CD8-positive, alpha-beta memory T cell (primary cell): ENCODE data around the gene FILIP1L. TPM values are rescaled to one million over a fixed set of nuclear protein-coding genes. Genes with fewer than 3 reads are reported as not detected.

ENCODE experiments used
- CTCF ChIA-PET: fragments of 350-600 bp; sonication (Branson Sonifier 250); formaldehyde crosslinking; loops from one replicate; lab custom pipeline; 2021; ENCODE audit warnings: antibody characterized with exemption; lab: Charles Lee
- POLR2A ChIA-PET: fragments of 350-600 bp; sonication (Branson Sonifier 250); formaldehyde crosslinking; loops from one replicate; lab custom pipeline; 2021; ENCODE audit warnings: antibody characterized with exemption; lab: Charles Lee
- DNase-seq, 5 donors: peaks; one replicate each; pipeline versions ENCODE4 v3.0.0 to v3.0.0-alpha.2; 2020 to 2022; ENCODE audit warnings: mixed read lengths in 1 of 5
- H3K27ac ChIP-seq: one replicate; pipeline ENCODE4 v1.7.0; 2013; ENCODE audit warnings: low read depth, mild to moderate bottlenecking, low read length, moderate library complexity
- H3K27me3 ChIP-seq: 2 replicates; pipeline ENCODE4 v1.7.0; 2013; ENCODE audit warnings: low read length, mild to moderate bottlenecking; ENCODE audit not compliant: insufficient read depth, poor library complexity, severe bottlenecking
- H3K36me3 ChIP-seq: 2 replicates; pipeline ENCODE4 v1.7.0; 2013; ENCODE audit warnings: mild to moderate bottlenecking, low read length, moderate library complexity; ENCODE audit not compliant: insufficient read depth
- H3K4me1 ChIP-seq: 2 replicates; pipeline ENCODE4 v1.7.0; 2013; ENCODE audit warnings: mild to moderate bottlenecking, low read length, moderate library complexity; ENCODE audit not compliant: insufficient read depth
- H3K4me3 ChIP-seq: 2 replicates; pipeline ENCODE4 v1.7.0; 2013; ENCODE audit warnings: mild to moderate bottlenecking, low read length
- H3K9me3 ChIP-seq: 2 replicates; pipeline ENCODE4 v1.7.0; 2013; ENCODE audit warnings: mild to moderate bottlenecking, low read length
- H3K27ac Mint-ChIP-seq, 8 donors: one replicate each; pipeline ENCODE4 v1.8.0; 2020 to 2021; ENCODE audit warnings: mixed read lengths in 8 of 8, mild to moderate bottlenecking in 6 of 8, inconsistent platforms in 3 of 8, moderate library complexity in 3 of 8
- H3K27me3 Mint-ChIP-seq, 2 donors: one replicate each; pipeline ENCODE4 v1.8.0; 2020 to 2021; ENCODE audit warnings: mixed read lengths in 2 of 2, mild to moderate bottlenecking in 1 of 2, moderate library complexity in 1 of 2
- H3K36me3 Mint-ChIP-seq, 3 donors: one replicate each; pipeline ENCODE4 v1.8.0; 2020 to 2021; ENCODE audit warnings: mixed read lengths in 3 of 3, inconsistent platforms in 1 of 3, mild to moderate bottlenecking in 1 of 3
- H3K4me1 Mint-ChIP-seq, 3 donors: one replicate each; pipeline ENCODE4 v1.8.0; 2020 to 2021; ENCODE audit warnings: mixed read lengths in 3 of 3, inconsistent platforms in 1 of 3, mild to moderate bottlenecking in 1 of 3
- H3K4me3 Mint-ChIP-seq, 7 donors: one replicate each; pipeline ENCODE4 v1.8.0; 2020 to 2021; ENCODE audit warnings: mixed read lengths in 7 of 7, mild to moderate bottlenecking in 6 of 7, moderate library complexity in 4 of 7, inconsistent platforms in 2 of 7
- H3K9me3 Mint-ChIP-seq, 5 donors: one replicate each; pipeline ENCODE4 v1.8.0; 2020 to 2022; ENCODE audit warnings: mixed read lengths in 5 of 5, mild to moderate bottlenecking in 3 of 5, moderate library complexity in 2 of 5, inconsistent platforms in 1 of 5
- polyA plus RNA-seq: library from polyadenylated mRNA; unstranded; fragments of 300-500 nt; fragmentation: Illumina TruSeq; gene quantifications from one replicate; pipeline ENCODE4 v1.2.3, GENCODE V29; 2021
- total RNA-seq, 2 experiments: library from RNA; stranded (reverse); gene quantifications; one replicate each; pipeline ENCODE4 v1.2.3, GENCODE V29; 2021

FILIP1L gene
- total and polyA plus RNA-seq, 3 experiments from 2014 or later = 0.12 to 0.27 (median 0.20) TPM

- H3K27ac Mint-ChIP-seq = no peak overlapping the region
- H3K4me1 Mint-ChIP-seq = peaks cover 11 to 23% (median 18%) of the 10 kb centered on the region in 3 donors
- Histone ChIP-seq H3K9me3 (no peaks in the 10 kb centered on the region), H3K27me3 (no peaks in the 10 kb centered on the region), H3K4me3 (no peak overlapping the region), H3K36me3 (no peaks in the 10 kb centered on the region), H3K27ac (no peak overlapping the region), H3K4me1 (peaks cover 13% of the 10 kb centered on the region)
- no peaks in the 10 kb centered on the region for H3K9me3 Mint-ChIP-seq
- no peak for DNase-seq
- no peak overlapping the region for H3K4me3 Mint-ChIP-seq
- peaks cover 0 to 2% of the 10 kb centered on the region in 2 donors for H3K27me3 Mint-ChIP-seq
- ChIA-PET CTCF (interaction anchor here (0.9 kb wide), 1 partner anchor 385 kb away, joined by 3 read pairs; no protein-coding TSS in a partner anchor), POLR2A (no interaction called here)
- peaks cover 0 to 7% (median 0%) of the 10 kb centered on the region in 3 donors for H3K36me3 Mint-ChIP-seq
Measured at GRCh38 chr3:99872923-99873254, 241.4 kb downstream of the FILIP1L start.

- no peaks in the 10 kb centered on the region for H3K27me3 ChIP-seq
- H3K9me3 ChIP-seq = no peaks in the 10 kb centered on the region
- ChIA-PET CTCF (no interaction called here), POLR2A (no interaction called here)
- peaks cover 14 to 32% (median 29%) of the 10 kb centered on the region in 3 donors for H3K4me1 Mint-ChIP-seq
- no peak overlapping the region for H3K4me3 Mint-ChIP-seq
- no peaks in the 10 kb centered on the region for H3K9me3 Mint-ChIP-seq
- no peak overlapping the region for H3K27ac Mint-ChIP-seq
- H3K36me3 ChIP-seq = no peaks in the 10 kb centered on the region
- no peak overlapping the region for H3K4me3 ChIP-seq
- no peak for DNase-seq
- peaks cover 0 to 7% (median 0%) of the 10 kb centered on the region in 3 donors for H3K36me3 Mint-ChIP-seq
- peaks cover 25% of the 10 kb centered on the region for H3K4me1 ChIP-seq
- H3K27ac ChIP-seq = no peak overlapping the region
- peaks cover 0 to 2% of the 10 kb centered on the region in 2 donors for H3K27me3 Mint-ChIP-seq
Measured at GRCh38 chr3:99871231-99872045, 242.9 kb downstream of the FILIP1L start.

- CTCF ChIA-PET = no interaction called here
- DNase-seq = no peak
- Mint-ChIP-seq H3K4me1 (peaks cover 20 to 36% (median 33%) of the 10 kb centered on the region in 3 donors), H3K9me3 (no peaks in the 10 kb centered on the region), H3K4me3 (no peak overlapping the region), H3K27me3 (peaks cover 0 to 2% of the 10 kb centered on the region in 2 donors), H3K27ac (no peak overlapping the region), H3K36me3 (peaks cover 0 to 7% (median 0%) of the 10 kb centered on the region in 3 donors)
- Histone ChIP-seq H3K36me3 (no peaks in the 10 kb centered on the region), H3K4me1 (peaks cover 31% of the 10 kb centered on the region), H3K27me3 (no peaks in the 10 kb centered on the region), H3K9me3 (no peaks in the 10 kb centered on the region), H3K4me3 (no peak overlapping the region), H3K27ac (no peak overlapping the region)
- POLR2A ChIA-PET = no interaction called here
Measured at GRCh38 chr3:99870712-99871111, 243.6 kb downstream of the FILIP1L start.

- Mint-ChIP-seq H3K4me1 (peaks cover 16 to 34% (median 32%) of the 10 kb centered on the region in 3 donors), H3K27me3 (peaks cover 0 to 2% of the 10 kb centered on the region in 2 donors), H3K4me3 (no peak overlapping the region), H3K9me3 (no peaks in the 10 kb centered on the region), H3K27ac (no peak overlapping the region), H3K36me3 (peaks cover 0 to 8% (median 0%) of the 10 kb centered on the region in 3 donors)
- peaks cover 20% of the 10 kb centered on the region for H3K4me1 ChIP-seq
- CTCF ChIA-PET = interaction anchor here (0.9 kb wide), 1 partner anchor 38 kb away, joined by 3 read pairs; no protein-coding TSS in a partner anchor
- POLR2A ChIA-PET = no interaction called here
- no peaks in the 10 kb centered on the region for H3K9me3 ChIP-seq
- H3K27ac ChIP-seq = no peak overlapping the region
- H3K27me3 ChIP-seq = no peaks in the 10 kb centered on the region
- H3K36me3 ChIP-seq = no peaks in the 10 kb centered on the region
- H3K4me3 ChIP-seq = no peak overlapping the region
- DNase-seq = no peak
Measured at GRCh38 chr3:99869621-99870020, 244.7 kb downstream of the FILIP1L start.

- H3K27ac ChIP-seq = no peak overlapping the region
- Mint-ChIP-seq H3K9me3 (no peaks in the 10 kb centered on the region), H3K27ac (no peak overlapping the region), H3K4me3 (no peak overlapping the region), H3K4me1 (peaks cover 14 to 34% (median 29%) of the 10 kb centered on the region in 3 donors), H3K36me3 (peaks cover 0 to 11% (median 0%) of the 10 kb centered on the region in 3 donors), H3K27me3 (peaks cover 0 to 2% of the 10 kb centered on the region in 2 donors)
- H3K4me3 ChIP-seq = no peak overlapping the region
- POLR2A ChIA-PET = no interaction called here
- CTCF ChIA-PET = no interaction called here
- H3K27me3 ChIP-seq = no peaks in the 10 kb centered on the region
- peaks cover 19% of the 10 kb centered on the region for H3K4me1 ChIP-seq
- no peaks in the 10 kb centered on the region for H3K36me3 ChIP-seq
- no peaks in the 10 kb centered on the region for H3K9me3 ChIP-seq
- no peak for DNase-seq
Measured at GRCh38 chr3:99868311-99868646, 246.0 kb downstream of the FILIP1L start.

GRCh38 chr3:99867594-99868310 is 246.5 kb downstream of the FILIP1L start:
- Histone ChIP-seq H3K9me3 (no peaks in the 10 kb centered on the region), H3K36me3 (no peaks in the 10 kb centered on the region), H3K4me1 (peaks cover 19% of the 10 kb centered on the region), H3K4me3 (no peak overlapping the region), H3K27ac (no peak overlapping the region), H3K27me3 (no peaks in the 10 kb centered on the region)
- H3K27ac Mint-ChIP-seq = no peak overlapping the region
- H3K9me3 Mint-ChIP-seq = no peaks in the 10 kb centered on the region
- no peak overlapping the region for H3K4me3 Mint-ChIP-seq
- DNase-seq = no peak
- peaks cover 0 to 13% (median 0%) of the 10 kb centered on the region in 3 donors for H3K36me3 Mint-ChIP-seq
- ChIA-PET POLR2A (no interaction called here), CTCF (no interaction called here)
- peaks cover 14 to 34% (median 29%) of the 10 kb centered on the region in 3 donors for H3K4me1 Mint-ChIP-seq
- H3K27me3 Mint-ChIP-seq = peaks cover 0 to 2% of the 10 kb centered on the region in 2 donors

GRCh38 chr3:99866261-99866761 is 248.0 kb downstream of the FILIP1L start:
- peaks cover 14 to 34% (median 29%) of the 10 kb centered on the region in 3 donors for H3K4me1 Mint-ChIP-seq

More at GRCh38 chr3:99866261-99866761, 248.0 kb downstream of the FILIP1L start:
- Histone ChIP-seq H3K36me3 (no peaks in the 10 kb centered on the region), H3K27me3 (no peaks in the 10 kb centered on the region), H3K9me3 (no peaks in the 10 kb centered on the region), H3K27ac (no peak overlapping the region), H3K4me3 (no peak overlapping the region), H3K4me1 (peaks cover 19% of the 10 kb centered on the region)
- peak in 1 of 5 donors; percentile 23 for DNase-seq
- no peak overlapping the region for H3K4me3 Mint-ChIP-seq
- CTCF ChIA-PET = no interaction called here
- H3K9me3 Mint-ChIP-seq = no peaks in the 10 kb centered on the region
- peaks cover 0 to 2% of the 10 kb centered on the region in 2 donors for H3K27me3 Mint-ChIP-seq
- peaks cover 0 to 13% (median 0%) of the 10 kb centered on the region in 3 donors for H3K36me3 Mint-ChIP-seq
- H3K27ac Mint-ChIP-seq = peak overlapping the region in 1 of 8 donors; percentile 31
- POLR2A ChIA-PET = no interaction called here
